ENCODE results near the gene POLG2.

The POLG2 gene

DNA sequence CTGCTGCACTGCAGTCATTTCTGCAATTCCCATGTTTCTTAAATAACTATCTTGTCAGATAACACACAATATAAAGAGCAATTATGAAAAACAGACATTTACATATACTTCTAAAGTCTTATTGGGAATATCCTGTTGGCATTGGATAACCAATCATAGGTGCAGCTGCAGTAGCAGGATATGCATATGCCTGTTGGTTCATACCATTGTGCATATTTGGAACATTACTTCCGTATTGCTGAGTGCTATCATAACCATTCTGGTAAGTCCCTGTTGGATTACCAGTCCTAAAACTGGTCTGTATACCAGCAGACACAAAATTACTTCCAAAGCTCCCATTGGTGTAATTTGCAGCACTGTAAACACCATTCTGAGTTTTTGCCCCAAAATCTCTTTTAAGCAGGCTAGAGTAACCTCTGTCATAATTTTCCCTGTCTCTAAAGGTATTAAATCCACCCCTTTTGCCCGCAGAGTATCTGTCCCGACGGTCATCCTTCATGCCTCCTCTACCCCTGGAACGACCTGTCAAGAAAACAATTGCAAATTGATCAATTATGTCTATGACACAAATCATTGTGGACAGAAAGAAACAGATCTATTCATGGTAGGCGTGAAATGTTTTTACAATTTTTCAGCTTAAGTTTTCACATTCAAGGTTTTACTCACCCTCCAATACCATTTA, 3.1 kb upstream of the POLG2 start:
- Histone ChIP-seq H3K4me1 (ENCODE audit: control insufficient read depth, low read length) (peaks cover 78% of the 10 kb centered on the region), H3K4me3 (ENCODE audit: low read length) (peak overlapping the region; percentile 4; the same call in 1 of the 2 replicates), H3K27ac (ENCODE audit: low read depth, low read length) (no peak overlapping the region), H3K9me3 (ENCODE audit: control insufficient read depth, insufficient read depth, low read length) (no peaks in the 10 kb centered on the region), H3F3A (ENCODE audit: control insufficient read depth, insufficient read depth) (peaks cover 79% of the 10 kb centered on the region), H3K4me2 (ENCODE audit: low read length) (peak overlapping the region; percentile 64), H4K20me1 (ENCODE audit: control insufficient read depth, insufficient read depth, low read depth, low read length) (peaks cover 42% of the 10 kb centered on the region), H3K79me2 (ENCODE audit: control insufficient read depth, low read length) (peaks cover 71% of the 10 kb centered on the region), H3K36me3 (ENCODE audit: control insufficient read depth, low read length) (peaks cover 81% of the 10 kb centered on the region), H3K9me2 (replicated peaks; ENCODE audit: control insufficient read depth, low read length) (no peaks in the 10 kb centered on the region), H3K27me3 (ENCODE audit: control insufficient read depth, low read length) (no peaks in the 10 kb centered on the region)
- TF ChIP-seq EZH2phosphoT487 (IDR thresholded peaks at IDR 0.05; ENCODE audit: borderline replicate concordance, low read length): no peak
- TF ChIP-seq, protein P1, sequence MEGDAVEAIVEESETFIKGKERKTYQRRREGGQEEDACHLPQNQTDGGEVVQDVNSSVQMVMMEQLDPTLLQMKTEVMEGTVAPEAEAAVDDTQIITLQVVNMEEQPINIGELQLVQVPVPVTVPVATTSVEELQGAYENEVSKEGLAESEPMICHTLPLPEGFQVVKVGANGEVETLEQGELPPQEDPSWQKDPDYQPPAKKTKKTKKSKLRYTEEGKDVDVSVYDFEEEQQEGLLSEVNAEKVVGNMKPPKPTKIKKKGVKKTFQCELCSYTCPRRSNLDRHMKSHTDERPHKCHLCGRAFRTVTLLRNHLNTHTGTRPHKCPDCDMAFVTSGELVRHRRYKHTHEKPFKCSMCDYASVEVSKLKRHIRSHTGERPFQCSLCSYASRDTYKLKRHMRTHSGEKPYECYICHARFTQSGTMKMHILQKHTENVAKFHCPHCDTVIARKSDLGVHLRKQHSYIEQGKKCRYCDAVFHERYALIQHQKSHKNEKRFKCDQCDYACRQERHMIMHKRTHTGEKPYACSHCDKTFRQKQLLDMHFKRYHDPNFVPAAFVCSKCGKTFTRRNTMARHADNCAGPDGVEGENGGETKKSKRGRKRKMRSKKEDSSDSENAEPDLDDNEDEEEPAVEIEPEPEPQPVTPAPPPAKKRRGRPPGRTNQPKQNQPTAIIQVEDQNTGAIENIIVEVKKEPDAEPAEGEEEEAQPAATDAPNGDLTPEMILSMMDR (IDR thresholded peaks at IDR 0.05; ENCODE audit: low read depth, low read length, poor library complexity, severe bottlenecking): no peak

DNA sequence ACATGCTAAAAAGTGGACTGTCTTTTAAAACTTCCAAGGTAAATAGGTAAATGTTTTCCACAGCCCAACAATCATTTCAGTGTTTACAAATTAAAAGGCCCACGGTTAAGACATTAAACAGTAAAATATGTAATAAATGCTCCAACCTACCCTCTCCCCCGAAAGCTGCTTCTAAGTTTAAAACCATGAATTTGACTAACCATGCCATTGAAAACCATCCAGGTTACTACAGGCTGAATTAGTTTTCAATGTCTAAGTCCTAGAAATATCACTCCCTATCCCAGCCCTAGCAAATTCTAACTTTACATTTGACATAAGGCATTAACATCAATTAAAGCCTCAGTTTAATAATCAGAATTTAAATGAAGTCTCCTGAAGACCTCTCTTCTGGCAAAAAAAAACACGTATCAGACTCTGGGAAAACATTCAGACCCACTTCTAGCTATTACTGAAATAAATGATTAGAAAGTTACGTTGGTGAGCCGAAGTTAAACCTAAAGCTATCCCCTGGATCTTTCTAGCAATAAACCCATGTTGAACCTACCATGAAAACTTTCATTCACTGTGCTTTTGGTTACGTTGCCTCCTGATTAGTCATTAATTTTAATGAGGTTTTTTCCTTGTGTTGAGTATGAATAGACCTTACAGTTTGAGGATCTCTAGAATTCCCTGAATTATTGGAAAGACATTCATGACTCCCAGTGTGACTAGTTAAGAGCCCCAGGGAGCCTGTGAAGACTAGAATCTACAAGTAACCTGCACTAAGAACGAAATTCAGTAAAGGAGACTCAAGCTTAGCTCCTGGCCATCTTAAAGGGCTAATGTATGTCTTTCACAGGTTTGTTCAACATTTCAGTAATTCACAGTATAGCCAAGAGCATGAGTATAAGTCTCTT, 1.7 kb upstream of the POLG2 start:
- H3K9me2 ChIP-seq (replicated peaks; ENCODE audit: control insufficient read depth, low read length): no peaks in the 10 kb centered on the region
- H3K27ac ChIP-seq (ENCODE audit: low read depth, low read length): peak overlapping the region; percentile 80
- peak overlapping the region; percentile 84 for H3K4me3 ChIP-seq (ENCODE audit: low read length)
- no peak for TF ChIP-seq EZH2phosphoT487 (IDR thresholded peaks at IDR 0.05; ENCODE audit: borderline replicate concordance, low read length)
- TF ChIP-seq, protein P1 (IDR thresholded peaks at IDR 0.05; ENCODE audit: low read depth, low read length, poor library complexity, severe bottlenecking): no peak
- no peaks in the 10 kb centered on the region for H3K9me3 ChIP-seq (ENCODE audit: control insufficient read depth, insufficient read depth, low read length)
- no peaks in the 10 kb centered on the region for H3K27me3 ChIP-seq (ENCODE audit: control insufficient read depth, low read length)
- peaks cover 28% of the 10 kb centered on the region for H4K20me1 ChIP-seq (ENCODE audit: control insufficient read depth, insufficient read depth, low read depth, low read length)
- peaks cover 76% of the 10 kb centered on the region for H3K4me1 ChIP-seq (ENCODE audit: control insufficient read depth, low read length)
- peaks cover 71% of the 10 kb centered on the region for H3K79me2 ChIP-seq (ENCODE audit: control insufficient read depth, low read length)
- peaks cover 77% of the 10 kb centered on the region for H3K36me3 ChIP-seq (ENCODE audit: control insufficient read depth, low read length)
- peaks cover 73% of the 10 kb centered on the region for H3F3A ChIP-seq (ENCODE audit: control insufficient read depth, insufficient read depth)
- peak overlapping the region; percentile 64 for H3K4me2 ChIP-seq (ENCODE audit: low read length)

DNA sequence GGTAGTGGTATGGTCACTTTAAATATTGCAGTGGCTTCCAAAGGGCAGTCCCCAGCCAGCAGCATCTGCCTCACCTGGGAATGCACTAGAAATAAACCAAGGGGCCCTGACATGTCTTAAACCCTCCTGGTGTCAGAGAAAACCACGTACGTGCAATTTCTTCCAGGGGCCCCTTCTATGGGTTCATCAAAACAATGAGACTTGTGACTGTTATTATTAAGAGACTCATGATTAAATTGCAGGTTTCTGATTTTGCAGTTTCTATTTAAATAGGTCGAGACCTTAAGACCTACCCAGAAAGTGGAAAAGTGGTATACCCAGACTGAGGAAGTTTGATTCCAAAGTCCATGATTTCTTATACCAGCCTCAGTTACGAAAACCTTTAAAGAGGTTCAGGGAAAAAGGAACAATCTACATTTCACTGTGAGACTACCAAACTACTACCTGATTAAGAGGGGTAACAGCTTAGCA, 746 bp upstream of the POLG2 start:
- Histone ChIP-seq H3K27me3 (ENCODE audit: control insufficient read depth, low read length) (no peaks in the 10 kb centered on the region), H3K4me2 (ENCODE audit: low read length) (peak overlapping the region; percentile 64), H3K9me3 (ENCODE audit: control insufficient read depth, insufficient read depth, low read length) (no peaks in the 10 kb centered on the region), H3K4me3 (ENCODE audit: low read length) (peak overlapping the region; percentile 84), H4K20me1 (ENCODE audit: control insufficient read depth, insufficient read depth, low read depth, low read length) (peaks cover 19% of the 10 kb centered on the region; the same call in 1 of the 2 replicates), H3K36me3 (ENCODE audit: control insufficient read depth, low read length) (peaks cover 74% of the 10 kb centered on the region), H3K27ac (ENCODE audit: low read depth, low read length) (peak overlapping the region; percentile 80), H3K9me2 (replicated peaks; ENCODE audit: control insufficient read depth, low read length) (no peaks in the 10 kb centered on the region), H3F3A (ENCODE audit: control insufficient read depth, insufficient read depth) (peaks cover 68% of the 10 kb centered on the region), H3K79me2 (ENCODE audit: control insufficient read depth, low read length) (peaks cover 71% of the 10 kb centered on the region), H3K4me1 (ENCODE audit: control insufficient read depth, low read length) (peaks cover 71% of the 10 kb centered on the region)
- no peak for TF ChIP-seq EZH2phosphoT487 (IDR thresholded peaks at IDR 0.05; ENCODE audit: borderline replicate concordance, low read length)
- TF ChIP-seq, protein P1 (IDR thresholded peaks at IDR 0.05; ENCODE audit: low read depth, low read length, poor library complexity, severe bottlenecking): peak; percentile 31

Data from DOHH2 (cell line).